ENCODE results near the gene C16orf74. TPM values are rescaled to one million over a fixed set of nuclear protein-coding genes. Genes with fewer than 3 reads are reported as not detected.

Gene C16orf74
- total RNA-seq = 1.6 TPM

DNA sequence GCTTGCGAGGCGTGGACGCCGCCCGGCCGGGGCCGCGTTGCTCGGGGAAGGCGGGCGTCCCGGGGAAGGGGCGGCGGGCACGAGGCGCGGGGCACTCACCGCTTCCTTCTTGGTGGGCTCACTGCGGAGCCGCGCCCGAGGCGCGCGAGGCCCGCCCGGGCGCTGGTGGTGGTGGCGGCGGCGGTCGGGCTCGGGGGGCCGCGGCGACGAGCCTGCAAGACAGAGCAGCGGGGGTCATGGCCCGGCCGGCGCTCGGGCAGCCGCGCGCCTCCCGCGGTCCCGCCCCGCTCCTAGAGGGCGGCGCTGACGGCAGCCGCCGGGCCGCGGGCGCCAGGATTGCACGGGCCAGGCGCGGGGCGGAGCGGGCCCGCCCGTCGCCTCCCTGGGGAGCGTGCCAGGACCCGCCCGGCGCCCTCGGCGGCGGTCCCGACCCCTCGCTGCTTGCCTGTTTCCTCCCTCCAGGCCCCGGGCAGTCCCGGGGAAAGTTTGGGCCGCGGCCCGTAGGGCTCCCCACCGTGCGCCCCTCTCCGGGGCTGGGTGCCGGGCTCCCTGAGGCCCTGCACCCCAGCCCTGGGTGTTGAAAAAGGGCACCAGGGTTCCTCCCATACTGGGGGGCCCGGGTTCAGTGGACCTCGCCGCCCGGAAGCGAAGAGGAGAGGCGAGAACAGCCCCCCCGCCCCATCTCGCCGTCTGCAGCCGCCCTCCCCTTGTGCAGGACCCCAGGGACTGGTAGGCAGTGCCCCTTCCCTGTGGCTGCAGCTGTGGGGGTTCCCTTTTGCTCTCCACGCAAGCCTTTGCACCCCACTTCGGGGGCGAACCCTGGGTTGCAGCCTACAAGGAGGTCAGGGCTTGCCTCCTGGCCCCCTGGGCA, at the start of gene C16orf74:
Gene C16orf74 (minus strand): TSS at position 270 of the 871 bp plus-strand sequence. CDS start 15,879 bp downstream, outside the sequence.
- no peak for DNase-seq

DNA sequence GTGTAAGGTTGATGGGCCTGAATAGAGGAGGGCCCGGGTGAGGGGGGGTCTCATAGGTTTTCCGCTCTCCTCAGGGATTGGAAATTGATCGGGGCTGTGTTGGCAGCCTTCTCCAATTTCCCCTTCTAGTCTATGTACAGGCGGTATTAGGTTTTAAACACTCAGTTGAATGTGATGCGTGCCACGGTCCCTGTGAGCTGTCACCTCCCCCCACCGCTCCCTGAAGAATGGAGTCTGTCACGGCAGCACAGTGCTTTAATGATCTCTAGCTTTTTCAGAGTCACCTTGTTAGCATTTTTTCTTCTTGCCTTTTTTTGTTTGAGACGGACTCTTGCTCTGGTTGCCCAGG, 49.4 kb upstream of the C16orf74 start:
- no peak for DNase-seq

DNA sequence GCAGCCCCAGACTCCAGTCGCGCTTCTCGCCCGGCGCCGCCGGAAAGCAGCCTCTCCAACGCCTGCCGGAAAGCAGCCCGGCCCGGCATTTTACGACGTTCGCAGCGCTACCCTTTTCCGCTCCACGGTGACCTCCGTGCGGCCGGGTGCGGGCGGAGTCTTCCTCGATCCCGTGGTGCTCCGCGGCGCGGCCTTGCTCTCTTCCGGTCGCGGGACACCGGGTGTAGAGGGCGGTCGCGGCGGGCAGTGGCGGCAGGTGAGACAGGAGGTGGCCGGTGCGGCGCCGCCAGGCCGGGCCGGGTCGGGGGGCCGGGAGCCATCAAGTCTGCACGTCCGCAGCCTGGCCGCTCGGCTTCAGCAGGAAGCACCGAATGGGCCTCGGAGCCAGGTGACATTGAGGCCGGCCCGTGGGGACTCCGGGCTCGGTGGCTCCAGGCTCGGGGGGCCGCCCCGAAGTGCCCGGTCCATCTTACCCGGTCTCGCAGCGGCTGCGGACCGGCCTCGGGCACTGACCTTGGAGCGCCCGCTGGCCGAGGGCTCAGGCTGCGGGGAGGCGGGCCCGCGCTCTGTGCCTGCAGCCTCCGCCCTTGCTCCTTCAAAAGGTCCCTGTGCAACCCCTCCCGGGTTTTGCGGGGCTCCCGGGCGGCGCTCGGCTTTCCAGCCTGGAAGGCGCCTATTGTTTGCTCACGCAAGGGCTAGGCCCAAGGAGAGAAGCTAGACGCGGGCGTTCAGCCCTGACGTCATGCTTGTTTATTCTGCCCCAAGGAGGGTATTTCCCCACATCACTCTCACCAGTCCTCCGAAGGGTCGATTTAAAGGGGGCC, 48.8 kb upstream of the C16orf74 start, which contains the start of the genes COX4I1 and EMC8:
Gene COX4I1 (plus strand): TSS at position 199 of the 824 bp plus-strand sequence. CDS start 1,511 bp downstream, outside the sequence.
Gene EMC8 (minus strand): TSS at position 48 of the 824 bp plus-strand sequence. CDS start 249 bp downstream, outside the sequence.
- peak; percentile 89 for DNase-seq

DNA sequence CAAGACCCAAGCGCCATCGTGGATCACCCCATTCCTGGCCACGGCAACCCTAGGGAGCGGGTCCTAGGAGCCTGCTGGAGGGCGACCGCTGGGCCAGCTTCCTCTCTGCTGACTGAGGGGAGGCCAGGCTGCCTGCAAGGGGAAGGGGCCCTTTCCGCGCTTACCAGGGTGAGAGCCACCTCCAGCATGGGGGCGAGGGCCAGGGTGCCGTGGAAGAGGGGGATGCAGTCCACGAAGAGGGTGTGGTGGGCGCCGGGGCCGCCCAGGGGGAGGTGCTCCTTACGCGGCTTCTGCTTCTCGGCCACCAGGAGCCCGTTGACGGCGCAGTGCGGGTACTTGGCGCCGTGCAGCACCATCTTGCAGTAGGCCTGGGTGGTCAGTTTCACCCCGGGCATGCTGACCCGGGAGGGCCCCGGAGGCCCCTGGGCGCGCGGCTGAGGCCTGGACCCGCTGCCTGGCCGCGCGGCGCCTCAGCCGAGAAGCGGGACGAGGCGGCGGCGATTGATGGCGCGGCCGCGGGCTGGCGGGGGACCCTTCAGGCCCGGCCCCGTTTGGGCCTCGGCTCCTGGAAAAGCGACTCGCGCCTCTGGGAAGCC, 48.1 kb upstream of the C16orf74 start:
- no peak for DNase-seq

- DNase-seq = no peak
Measured at GRCh38 chr16:85798283-85798776, 47.4 kb upstream of the C16orf74 start.

GRCh38 chr16:85796599-85796998, 45.7 kb upstream of the C16orf74 start:
- no peak for DNase-seq

GRCh38 chr16:85796152-85796551, 45.3 kb upstream of the C16orf74 start:
- DNase-seq = no peak

DNA sequence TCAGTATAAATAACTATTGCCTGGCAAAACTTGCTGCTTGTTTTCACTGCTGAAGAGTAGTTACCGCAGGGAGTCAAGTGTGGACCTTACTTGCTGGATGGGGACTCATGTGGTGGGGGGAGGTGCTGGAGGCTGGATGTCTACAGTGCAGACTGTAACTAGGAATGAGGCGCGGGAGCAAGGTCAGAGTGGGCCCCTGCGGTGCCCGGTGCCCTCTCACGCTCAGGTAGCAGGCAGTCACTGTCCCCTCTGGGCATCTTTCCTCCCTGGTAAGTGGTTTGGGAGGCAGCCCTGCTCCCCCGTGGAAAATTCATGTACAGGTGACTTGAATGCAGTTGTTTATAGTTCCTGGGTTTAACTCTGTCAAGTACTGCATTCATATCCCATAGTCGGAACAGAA, 43.8 kb upstream of the C16orf74 start:
- DNase-seq = no peak

- DNase-seq = no peak
Measured at GRCh38 chr16:85793662-85794298, 42.9 kb upstream of the C16orf74 start.

- no peak for DNase-seq
Measured at GRCh38 chr16:85789773-85790172, 38.9 kb upstream of the C16orf74 start.

DNA sequence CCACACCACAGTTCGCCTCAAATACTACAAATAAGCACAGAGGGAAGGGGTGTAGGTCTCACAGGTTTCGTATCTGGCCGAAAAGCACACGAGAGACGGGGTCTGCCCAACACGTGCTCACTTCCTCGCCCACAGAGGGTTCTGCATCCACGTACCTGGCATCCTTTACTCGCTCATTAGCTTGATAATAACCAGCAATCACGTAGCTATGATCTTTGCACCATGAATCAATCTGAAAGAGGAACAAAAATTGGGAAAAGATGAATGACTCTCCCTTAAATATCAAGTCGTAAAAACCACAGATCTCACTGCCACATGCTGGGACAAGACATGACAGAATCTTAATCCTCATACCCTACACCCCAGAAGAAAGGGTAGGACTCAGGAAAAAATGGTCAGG, 37.9 kb upstream of the C16orf74 start:
- no peak for DNase-seq

GRCh38 chr16:85785927-85786326, 35.0 kb upstream of the C16orf74 start:
- no peak for DNase-seq

GRCh38 chr16:85784813-85785212, 33.9 kb upstream of the C16orf74 start:
- DNase-seq = no peak

GRCh38 chr16:85783441-85783840, 32.5 kb upstream of the C16orf74 start:
- no peak for DNase-seq

DNA sequence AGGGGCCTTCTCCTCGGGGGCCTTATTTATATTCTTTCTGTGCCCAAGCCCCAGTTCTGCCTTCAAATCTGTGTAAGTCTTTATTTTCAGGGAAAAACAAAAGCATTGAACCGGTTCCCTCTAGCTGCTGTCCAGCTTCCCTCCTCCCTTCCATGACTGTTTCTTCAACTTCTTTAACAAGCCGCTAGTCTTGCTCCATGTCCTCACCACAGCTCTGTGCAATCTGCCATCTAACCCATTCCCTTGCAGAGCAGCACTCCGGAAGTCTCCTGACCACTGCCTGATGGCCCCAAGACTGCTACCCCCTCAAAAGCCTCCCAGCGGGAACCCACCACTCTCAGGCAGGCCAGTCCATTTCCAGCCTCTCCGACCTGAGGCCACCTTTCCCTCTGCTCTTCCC, 31.6 kb upstream of the C16orf74 start:
- no peak for DNase-seq

GRCh38 chr16:85781695-85782370, 30.9 kb upstream of the C16orf74 start:
- peak; percentile 76 for DNase-seq

GRCh38 chr16:85781156-85781555, 30.3 kb upstream of the C16orf74 start:
- DNase-seq = no peak

- DNase-seq = no peak
Measured at GRCh38 chr16:85780281-85780680, 29.4 kb upstream of the C16orf74 start.

GRCh38 chr16:85778873-85779272, 28.0 kb upstream of the C16orf74 start:
- DNase-seq = no peak

GRCh38 chr16:85777583-85778310, 26.9 kb upstream of the C16orf74 start:
- no peak for DNase-seq

GRCh38 chr16:85774811-85775210, 23.9 kb upstream of the C16orf74 start:
- no peak for DNase-seq
